GM19023 (cell line): ENCODE results near the gene DSTN.

Experiments
- ATAC-seq: cut with Tn5 transposase; IDR thresholded peaks from one replicate; pipeline ENCODE4 v1.9.1; 2021; ENCODE audit warnings: mild to moderate bottlenecking, moderate library complexity; ENCODE audit not compliant: unreplicated experiment

The DSTN gene

GRCh38 chr20:17622086-17622850 is 52.4 kb downstream of the DSTN start:
- no peak for ATAC-seq

DNA sequence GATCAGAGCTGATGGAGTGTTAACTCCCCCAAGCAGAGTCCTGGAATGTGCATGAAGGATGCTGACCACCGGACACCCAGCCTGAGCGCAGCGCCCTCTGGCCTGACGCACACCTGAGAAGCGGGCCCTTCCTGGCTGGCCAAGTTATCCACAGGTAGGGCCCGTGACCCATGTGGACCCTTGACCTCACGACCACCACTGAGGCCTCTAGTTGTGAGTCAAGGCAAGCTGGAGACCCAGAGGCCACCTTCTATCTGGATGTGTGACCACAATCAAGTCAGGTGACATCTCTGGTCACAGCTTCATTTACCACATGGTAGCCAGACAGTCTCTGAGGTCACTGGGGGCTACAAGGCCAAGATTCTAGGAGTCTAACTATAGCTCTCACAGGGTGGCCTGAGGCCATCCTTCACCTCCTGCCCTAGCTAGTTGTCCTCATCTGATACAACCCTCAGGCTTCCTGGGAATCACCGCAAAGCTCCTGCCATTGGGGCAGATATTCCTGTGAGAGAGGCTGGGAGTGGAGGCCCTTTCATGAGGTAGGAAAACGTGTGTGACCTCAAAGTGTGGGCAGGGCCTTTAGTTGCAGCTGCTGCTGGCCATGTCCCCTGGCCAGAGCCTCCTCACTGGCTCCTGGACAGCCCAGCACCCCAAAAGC is 53.1 kb downstream of the DSTN start:
- no peak for ATAC-seq

DNA sequence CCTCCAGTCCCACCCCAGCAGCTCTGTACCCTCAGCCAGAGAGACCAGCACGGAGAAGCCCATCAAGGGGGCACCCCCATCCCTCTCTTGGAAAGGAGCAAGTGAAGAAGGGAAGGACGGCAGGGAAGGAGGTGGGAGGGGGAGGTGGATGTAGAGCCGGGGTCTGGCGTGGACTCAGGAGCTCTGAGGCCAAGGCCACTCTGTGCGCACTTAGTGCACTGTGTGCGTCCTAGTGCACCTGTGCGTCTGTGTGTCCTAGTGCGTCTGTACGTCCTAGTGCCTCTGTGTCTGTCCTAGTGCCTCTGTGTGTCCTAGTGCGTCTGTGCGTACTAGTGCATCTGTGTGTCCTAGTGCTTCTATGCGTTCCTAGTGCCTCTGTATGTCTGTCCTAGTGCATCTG is 54.2 kb downstream of the DSTN start:
- no peak for ATAC-seq

- no peak for ATAC-seq
These were observed 54.8 kb downstream of the DSTN start for GRCh38 chr20:17624551-17625245.

DNA sequence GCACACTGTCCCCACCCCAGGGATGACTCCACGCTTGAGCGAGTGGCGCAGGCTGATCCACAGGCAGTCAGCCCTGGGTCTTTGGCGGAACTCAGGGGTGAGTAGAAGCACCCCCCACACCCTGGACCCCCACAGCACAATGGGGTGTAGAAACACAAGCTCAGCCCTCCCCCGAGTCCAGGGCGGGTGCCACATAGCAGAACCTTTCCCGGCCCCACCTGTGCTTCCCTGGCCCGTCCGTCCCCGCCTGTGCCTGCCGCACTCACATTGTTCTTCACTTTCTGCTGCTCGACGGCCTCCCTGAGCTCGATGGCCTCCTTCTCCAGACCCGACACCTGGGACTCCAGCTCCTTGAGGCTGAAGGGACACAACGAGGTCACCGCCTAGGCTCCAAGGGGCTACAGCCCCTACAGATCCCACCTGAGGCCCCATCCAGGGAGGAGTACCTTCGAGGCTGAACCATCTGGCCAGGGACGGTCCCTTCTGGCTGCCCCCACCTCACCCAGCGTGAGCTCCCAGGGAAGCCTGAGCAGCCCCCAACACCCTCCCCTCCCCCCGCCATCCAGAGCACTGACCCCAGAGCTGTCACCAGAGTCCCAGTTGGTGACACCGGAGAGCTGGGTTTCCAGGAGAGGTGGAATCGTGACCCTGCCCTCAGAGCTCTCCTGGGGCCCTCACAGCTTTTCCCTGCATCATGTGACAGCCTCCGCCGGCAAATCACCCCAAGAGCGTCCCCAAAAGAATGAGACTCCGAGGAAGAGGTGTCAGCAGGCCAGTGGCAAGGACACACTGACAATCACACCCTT is 55.6 kb downstream of the DSTN start:
- no peak for ATAC-seq

GRCh38 chr20:17626217-17627007 is 56.5 kb downstream of the DSTN start:
- no peak for ATAC-seq

DNA sequence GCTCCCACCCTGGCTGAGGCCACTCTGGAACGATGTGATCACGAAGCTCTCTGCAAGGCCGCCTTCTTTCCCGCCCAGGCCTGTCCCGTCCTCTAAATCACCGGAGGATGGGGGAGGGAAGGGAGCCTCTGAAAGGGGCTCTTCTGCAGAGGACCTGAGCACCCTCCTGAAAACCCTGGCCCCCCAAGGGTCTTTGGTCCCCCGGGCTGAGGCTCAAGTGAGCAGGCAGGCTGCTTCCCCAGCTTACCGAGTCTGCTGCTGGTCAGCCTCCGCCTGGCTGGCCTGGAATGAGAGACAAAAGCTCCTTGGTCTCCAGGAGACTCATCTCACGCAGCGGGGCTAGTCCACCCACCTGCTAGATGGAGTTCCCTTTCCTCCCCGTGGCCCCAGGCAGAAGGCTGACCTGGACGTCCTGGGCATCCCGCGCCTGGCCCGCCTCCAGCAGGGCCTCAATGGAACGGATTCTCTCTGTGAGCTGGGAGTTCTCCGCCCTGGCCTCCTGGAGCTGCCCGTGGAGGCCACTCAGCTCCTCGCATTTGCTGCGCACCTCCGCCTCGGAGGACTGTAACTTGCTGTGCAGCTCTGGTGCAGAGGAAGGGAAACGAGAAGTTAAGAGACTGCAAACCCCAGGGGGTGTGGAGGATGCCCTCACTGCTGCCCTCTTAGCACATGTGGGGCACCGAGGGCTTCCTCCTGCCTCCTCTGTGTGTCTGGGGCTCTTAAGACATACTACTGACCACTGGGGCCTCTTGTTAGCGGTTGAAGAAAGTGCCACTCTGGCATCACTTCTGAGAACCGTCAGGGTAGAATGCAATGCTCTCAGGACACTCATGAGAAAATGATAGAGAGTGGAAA is 57.5 kb downstream of the DSTN start:
- ATAC-seq, result no peak

GRCh38 chr20:17628101-17628841 is 58.4 kb downstream of the DSTN start:
- no peak for ATAC-seq

- no peak for ATAC-seq
These were observed 59.1 kb downstream of the DSTN start for GRCh38 chr20:17629025-17629424.

DNA sequence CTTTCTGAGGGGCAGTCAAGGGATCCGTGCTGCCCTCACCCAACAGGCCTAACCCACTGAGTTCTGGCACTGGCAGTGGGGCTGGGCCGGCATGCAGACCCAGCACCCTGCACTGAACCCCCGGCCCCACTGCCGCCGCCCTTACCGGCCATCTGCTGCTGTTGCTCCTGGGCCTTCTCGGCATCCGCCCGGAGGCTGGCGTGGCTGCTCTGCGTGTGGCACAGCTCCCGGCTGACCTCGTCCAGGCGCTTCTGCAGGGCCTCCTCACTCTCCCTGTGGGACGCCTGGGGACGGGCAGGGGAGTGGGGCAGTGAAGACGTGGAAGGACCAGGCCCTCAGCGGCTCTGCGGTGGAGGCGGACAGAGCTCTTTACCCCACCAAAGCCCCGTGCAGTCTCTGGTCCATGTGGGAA is 59.8 kb downstream of the DSTN start:
- ATAC-seq, result no peak

DNA sequence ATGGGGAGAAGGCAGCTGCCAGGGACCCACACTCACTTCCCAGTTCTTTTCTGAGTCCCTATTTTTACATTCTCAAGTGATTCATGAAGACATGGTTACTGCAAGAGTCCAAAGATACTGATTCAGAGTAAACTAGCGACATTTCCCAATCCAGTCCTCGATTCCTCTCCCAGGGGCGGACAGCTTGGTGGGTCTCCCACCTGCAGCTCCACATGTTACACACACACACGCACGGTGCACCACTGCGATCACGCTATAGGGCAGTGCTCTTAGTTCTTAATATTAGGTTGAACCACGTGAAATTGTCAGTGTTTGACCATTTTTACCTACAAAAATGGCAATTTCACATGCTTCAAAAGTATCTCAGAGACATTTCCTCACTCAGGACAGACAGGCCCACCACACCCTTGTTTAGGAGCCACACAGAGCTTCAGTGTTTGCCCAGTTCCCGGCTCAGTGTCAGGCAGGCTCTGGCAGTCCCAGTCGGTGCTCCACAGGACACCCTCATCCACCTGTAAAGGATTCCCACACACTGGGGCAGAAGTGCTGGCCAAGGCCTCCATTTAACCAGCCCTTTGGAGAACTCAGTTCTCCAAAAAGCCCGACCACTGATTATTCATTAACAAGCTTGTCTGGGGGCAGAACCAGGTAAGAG is 60.4 kb downstream of the DSTN start:
- no peak for ATAC-seq

GRCh38 chr20:17630806-17631195 is 60.9 kb downstream of the DSTN start:
- no peak for ATAC-seq

DNA sequence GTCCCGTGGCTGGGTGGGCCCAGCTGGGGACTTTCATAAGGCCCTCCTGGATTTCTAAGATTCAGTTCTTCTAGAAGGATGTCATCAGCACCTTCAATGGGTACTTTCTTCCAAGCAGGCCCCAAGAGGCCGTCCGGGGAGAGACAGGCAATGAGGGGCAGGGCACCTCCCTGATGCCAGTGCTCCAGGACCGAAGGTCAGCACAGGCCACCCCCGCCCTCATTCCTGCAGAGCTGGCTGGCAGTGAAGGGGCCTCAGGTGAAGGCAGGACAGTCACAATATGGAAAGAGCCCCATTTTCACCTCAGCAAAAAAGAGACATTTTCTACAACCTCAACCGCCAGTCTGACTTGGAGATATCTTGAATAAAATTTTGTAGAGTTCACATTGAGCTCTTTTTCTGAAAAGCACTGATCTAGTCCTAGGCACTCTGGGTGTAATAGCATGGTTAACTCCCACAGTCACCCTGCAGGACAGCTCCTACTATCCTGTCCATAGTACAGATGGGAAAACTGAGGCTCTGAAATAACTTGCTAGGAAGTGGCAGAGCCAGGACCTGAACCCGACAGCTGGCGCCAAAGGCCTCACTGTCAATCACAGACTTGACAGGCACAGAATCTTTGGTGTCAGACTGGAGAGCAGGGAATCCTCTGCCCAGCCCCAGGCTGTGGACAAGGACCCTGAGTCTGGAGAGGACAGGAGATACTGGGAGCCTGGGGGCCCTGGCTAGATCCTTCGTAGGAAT is 61.9 kb downstream of the DSTN start:
- no peak for ATAC-seq

DNA sequence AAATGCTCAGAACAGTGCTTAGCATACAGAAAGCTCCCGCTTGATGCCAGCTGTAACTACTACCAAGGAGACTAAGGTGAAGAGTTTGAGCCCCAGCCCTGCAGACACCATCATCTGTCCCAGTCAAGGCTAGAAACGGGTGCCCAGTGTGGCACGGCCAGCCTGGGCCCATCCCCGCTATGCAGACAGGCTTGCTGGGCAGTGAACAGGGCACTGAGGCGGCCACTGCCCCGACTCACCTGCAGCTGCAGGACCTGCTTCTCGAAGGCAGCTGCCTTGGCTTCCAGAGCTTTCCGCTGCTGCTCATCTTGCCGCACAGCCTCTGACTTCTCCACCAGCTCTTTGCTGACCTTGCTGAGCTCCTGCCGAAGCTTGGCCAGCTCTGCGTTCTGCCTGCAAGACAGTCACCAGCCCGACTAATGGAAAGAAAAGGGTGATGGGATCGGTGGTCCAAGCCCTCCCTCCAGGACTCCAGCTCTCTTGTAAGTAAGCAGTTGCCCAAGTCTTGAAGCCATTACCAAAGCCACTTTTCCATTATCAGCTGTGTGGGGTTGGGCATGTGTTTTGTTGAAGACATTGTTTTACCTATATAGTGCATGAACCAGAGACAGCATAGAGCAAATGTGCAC is 63.5 kb downstream of the DSTN start:
- ATAC-seq, result no peak

DNA sequence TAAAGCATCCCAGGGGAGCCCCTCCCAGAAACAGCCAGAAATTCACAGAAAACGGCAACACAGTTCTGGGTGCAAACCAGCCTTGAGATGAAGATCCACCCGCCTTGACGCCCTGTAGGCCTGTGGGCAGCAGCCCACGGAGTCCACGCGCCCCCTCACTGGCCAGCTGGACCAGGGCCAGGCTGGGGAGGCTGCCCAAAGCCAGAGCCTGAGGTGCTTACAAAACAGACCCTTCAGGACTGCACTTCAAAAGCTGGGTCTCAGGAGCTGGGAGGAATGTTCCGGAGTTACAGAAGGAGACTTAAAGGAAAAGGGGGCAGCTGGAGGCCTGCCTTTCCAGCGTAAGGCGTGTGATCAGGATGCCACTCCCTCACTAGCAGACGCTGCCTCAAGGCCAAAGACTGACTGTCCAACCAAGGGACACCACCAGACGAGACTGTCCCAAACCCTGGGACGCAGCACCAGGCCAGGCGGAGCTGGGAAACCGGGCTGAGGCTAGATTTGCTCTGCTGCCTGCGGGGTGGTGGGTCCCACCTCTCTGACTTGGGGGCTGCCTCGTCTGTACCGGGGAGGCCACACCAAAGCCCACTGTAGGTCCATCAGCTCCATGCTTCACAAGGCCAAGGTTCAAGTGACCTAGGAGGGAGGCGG is 64.1 kb downstream of the DSTN start:
- no peak for ATAC-seq

DNA sequence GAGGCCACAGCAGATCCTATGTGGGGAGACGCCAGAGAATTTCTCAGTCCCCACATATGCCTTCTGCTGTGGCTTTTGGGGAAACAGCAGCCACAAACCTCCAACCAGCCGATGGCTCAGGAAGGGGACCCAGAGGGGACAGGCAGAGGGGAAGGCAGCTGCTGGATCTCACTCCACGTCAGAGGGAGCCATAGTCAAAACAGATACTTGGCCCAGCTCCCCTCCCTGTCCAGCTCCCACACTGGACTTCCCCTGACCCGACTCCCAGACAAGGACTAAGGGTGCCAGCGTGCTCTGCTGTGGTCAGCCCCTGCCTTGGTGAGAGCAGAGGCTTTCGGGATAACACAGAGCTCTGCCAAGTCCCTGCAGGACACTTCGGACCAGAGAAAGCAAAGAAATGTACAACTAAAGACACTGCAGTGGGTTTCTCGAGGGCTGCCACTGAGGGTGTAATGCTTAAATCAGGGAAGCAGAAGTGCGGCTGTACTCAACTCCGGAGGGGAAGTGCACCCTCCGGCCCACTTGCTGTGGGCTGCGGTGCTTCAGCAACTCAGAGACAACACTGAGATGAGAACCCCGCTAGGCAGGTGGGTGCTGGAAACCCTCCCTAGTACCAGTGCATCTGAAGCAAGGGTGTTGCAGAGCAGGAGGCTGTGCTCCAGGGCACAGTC is 64.9 kb downstream of the DSTN start:
- no peak for ATAC-seq
